Aorta (tissue), 5 donors: ENCODE results near the gene TULP4. TPM values are rescaled to one million over a fixed set of nuclear protein-coding genes. Genes with fewer than 3 reads are reported as not detected.
"Not testable (repeated sequence)": the region's sequence is repeated elsewhere in the genome, so short reads cannot be mapped to it uniquely, and the experiment has no call there.

Experiments used
- ATAC-seq: fragments of 200-7000 bp; cut with Tn5 transposase; one replicate; pipeline ENCODE4 v1.9.1; 2022; ENCODE audit warnings: moderate library complexity; ENCODE audit not compliant: low FRiP score
- DNase-seq, 2 donors: peaks; one replicate each; pipeline ENCODE4 v3.0.0-alpha.2; 2020
- H3K27ac ChIP-seq, 2 donors: one replicate each; pipeline ENCODE4 v1.5.1; 2013; ENCODE audit warnings: low read length in 2 of 2, mild to moderate bottlenecking in 2 of 2, moderate library complexity in 2 of 2, control low read depth in 1 of 2, inconsistent platforms in 1 of 2, low read depth in 1 of 2
- H3K27me3 ChIP-seq, 2 donors: one replicate each; pipeline ENCODE4 v1.6.1; 2013; ENCODE audit warnings: control low read depth in 1 of 2, low read length in 1 of 2, mild to moderate bottlenecking in 1 of 2, moderate library complexity in 1 of 2; ENCODE audit not compliant: insufficient read depth in 2 of 2, control insufficient read depth in 1 of 2
- H3K36me3 ChIP-seq, 2 donors: one replicate each; pipeline ENCODE4 v1.6.1; 2013; ENCODE audit warnings: control low read depth in 1 of 2, low read length in 1 of 2, mild to moderate bottlenecking in 1 of 2; ENCODE audit not compliant: insufficient read depth in 2 of 2, control insufficient read depth in 1 of 2
- H3K4me1 ChIP-seq, 2 donors: one replicate each; pipeline ENCODE4 v1.6.1; 2013; ENCODE audit warnings: low read length in 2 of 2, control low read depth in 1 of 2, mild to moderate bottlenecking in 1 of 2, moderate library complexity in 1 of 2; ENCODE audit not compliant: insufficient read depth in 2 of 2, control insufficient read depth in 1 of 2
- H3K4me3 ChIP-seq, 2 donors: one replicate each; pipeline ENCODE4 v1.5.1; 2013; ENCODE audit warnings: low read length in 2 of 2, control low read depth in 1 of 2, mild to moderate bottlenecking in 1 of 2
- H3K9me3 ChIP-seq: one replicate; pipeline ENCODE4 v1.6.1; 2013; ENCODE audit warnings: mild to moderate bottlenecking, low read length; ENCODE audit not compliant: control insufficient read depth
- WGBS, 2 donors: extraction: QIAGEN DNeasy Blood & Tissue Kit; methylation state at CpG; one replicate each; pipeline ENCODE4 v1.1.7; 2013; 5-methylcytosine and 5-hydroxymethylcytosine counted together
- intact Hi-C, 2 donors: fragments of 100-400 bp; cut with DNase I; formaldehyde crosslinking; loops; one replicate each; pipeline versions ENCODE4 v1.14.2 to v1.15.0; 2022
- polyA plus RNA-seq, 2 donors: library from polyadenylated mRNA; stranded (reverse); fragments of 200-250 nt; gene quantifications; one replicate each; pipeline ENCODE4 v1.2.3, GENCODE V29; 2013
- total RNA-seq, 2 donors: library from RNA; stranded (reverse); fragmentation: NEBNext Ultra II Directional; extraction: Animal tissue kit (Norgen Biotek cat#: 25700); gene quantifications; one replicate each; pipeline ENCODE4 v1.2.1, GENCODE V29; 2021
- donor health status: healthy with polysubstance abuse.
- donor health status: Bipolar disorder and iron deficiency.
- donor health status: DM: no; HTN: no; CAD: no.
- donor health status: DM: no; HTN: no; CAD: no.
- donor health status: DM: yes; HTN: yes; CAD: no.

Gene TULP4
- total and polyA plus RNA-seq, 4 donors = 2.4 to 86.1 (median 40.0) TPM

DNA sequence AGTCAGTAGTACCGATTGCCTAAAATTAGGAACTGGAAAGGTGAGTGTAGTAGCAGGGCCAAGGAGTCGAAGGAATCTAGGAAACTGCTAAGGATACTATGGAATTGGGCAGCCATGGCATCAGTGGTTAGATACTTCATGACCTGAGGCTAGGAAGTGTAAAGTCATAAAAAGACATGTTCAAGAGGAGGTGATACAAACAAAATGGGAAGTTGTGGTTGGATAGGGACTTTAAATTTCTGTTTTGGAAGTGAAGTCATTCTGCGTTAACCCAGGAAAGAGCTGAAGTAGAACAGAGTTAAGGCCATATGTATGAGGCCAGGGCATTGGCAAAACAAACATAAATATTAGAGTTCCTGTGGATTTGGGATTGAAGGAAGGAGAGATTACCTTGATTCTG lies 159.1 kb downstream of the TULP4 start:
- WGBS, 2 donors = 96 to 98% methylated on average over 3 of the region's 3 CpGs
- Histone ChIP-seq H3K4me3 (no peak overlapping the region), H3K4me1 (no peaks in the 10 kb centered on the region), H3K36me3 (no peaks in the 10 kb centered on the region), H3K9me3 (no peaks in the 10 kb centered on the region), H3K27ac (no peak overlapping the region), H3K27me3 (no peaks in the 10 kb centered on the region)
- intact Hi-C loops = no loop called here
- no peak for DNase-seq
- ATAC-seq = no peak

DNA sequence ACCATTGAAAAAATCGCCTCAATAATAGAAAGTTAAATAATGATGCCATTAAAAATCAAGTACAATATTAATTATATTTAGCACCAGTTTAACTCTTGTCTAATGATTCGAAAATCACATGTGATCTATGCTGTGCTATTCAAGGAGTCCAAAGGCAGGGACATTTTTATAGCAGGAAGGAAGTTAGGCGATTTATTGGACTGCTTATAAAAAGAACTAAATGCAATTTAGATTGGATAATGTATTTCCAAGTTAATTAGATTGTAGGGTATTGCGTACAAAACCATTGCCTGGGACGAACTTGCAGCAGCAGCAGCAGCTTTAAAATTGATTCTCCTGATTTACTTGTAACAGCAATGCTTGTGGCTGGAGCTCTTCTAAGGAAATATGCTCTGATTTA lies 160.2 kb downstream of the TULP4 start:
- no peaks in the 10 kb centered on the region for H3K27me3 ChIP-seq
- H3K4me3 ChIP-seq = no peak overlapping the region
- ATAC-seq (no peak), DNase-seq (no peak)
- H3K27ac ChIP-seq = no peak overlapping the region
- intact Hi-C loops = no loop called here
- no peaks in the 10 kb centered on the region for H3K4me1 ChIP-seq
- 74 to 85% methylated on average over 5 of the region's 5 CpGs for WGBS, 2 donors
- no peaks in the 10 kb centered on the region for H3K9me3 ChIP-seq
- no peaks in the 10 kb centered on the region for H3K36me3 ChIP-seq

DNA sequence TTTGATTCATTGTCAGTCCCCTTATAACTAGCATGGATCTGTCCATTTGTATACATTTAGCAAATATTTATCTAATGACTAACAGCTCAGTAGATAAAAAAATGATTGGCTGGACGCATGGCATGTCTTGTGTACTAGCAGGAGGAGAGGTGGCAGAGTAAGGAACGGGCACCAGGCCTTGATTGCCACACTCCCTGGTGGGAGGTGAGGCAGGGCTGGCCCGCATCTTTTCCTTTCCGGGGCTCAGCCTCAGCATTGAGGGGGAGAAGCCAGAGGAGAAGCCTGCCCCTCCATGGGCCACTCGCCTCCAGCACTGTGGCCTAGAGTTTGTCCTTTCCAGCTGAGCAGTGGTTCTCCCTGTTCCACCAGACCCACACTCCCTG lies 162.7 kb downstream of the TULP4 start:
- Histone ChIP-seq H3K36me3 (peaks cover 0 to 2% of the 10 kb centered on the region in 2 donors), H3K4me1 (no peaks in the 10 kb centered on the region), H3K9me3 (no peaks in the 10 kb centered on the region), H3K4me3 (no peak overlapping the region), H3K27ac (no peak overlapping the region), H3K27me3 (no peaks in the 10 kb centered on the region)
- ATAC-seq (no peak), DNase-seq (no peak)
- intact Hi-C loops = no loop called here
- WGBS, 2 donors = 65 to 66% methylated on average over 5 of the region's 5 CpGs

DNA sequence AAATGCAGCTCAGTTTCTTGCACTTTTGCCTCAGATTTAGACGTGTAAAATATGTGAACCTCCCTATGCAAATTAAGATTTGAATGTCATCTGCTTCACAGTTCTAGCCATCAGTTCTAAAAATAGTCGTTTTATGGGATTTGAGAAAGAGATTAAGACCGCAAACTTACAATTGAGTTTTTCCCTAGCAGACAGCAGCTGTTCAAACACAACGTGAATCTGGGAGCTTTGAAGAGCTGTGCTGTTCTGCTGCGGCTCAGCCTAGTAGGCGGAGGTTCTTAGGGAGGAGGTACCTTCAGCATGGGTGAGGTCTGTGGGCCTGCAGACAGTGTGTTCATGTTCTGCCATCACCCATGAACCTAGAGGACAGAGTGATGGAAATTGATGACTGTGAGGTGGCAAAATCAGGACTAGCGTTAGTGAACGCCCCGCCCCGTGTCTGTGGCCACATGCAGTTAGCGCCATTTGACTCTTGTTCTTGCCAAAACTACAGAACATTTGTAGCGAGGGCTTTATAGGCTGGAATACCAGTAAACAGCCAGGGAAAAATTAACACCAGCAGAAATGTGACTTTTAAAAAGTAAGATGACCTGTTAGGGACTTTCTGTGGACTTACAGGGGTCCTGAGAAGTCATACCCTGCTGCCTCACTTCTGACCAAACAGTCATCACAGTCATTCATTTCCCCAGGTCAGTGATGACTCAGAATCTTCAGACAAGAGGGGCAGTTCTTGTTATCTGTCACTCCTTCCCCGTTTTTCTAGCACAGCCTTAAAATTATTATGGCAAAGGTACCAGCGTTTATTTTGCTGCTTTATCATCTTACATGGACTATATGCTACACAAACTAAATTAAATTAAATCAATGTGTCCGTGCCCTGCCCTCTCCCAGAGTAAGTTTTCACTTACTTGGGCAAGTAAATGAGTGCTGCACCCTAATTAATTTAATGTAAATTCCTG lies 163.4 kb downstream of the TULP4 start:
- no peak overlapping the region for H3K27ac ChIP-seq
- no peak overlapping the region for H3K4me3 ChIP-seq
- no peaks in the 10 kb centered on the region for H3K27me3 ChIP-seq
- no peak for DNase-seq
- no peaks in the 10 kb centered on the region for H3K4me1 ChIP-seq
- peak; percentile 50 for ATAC-seq
- H3K9me3 ChIP-seq = no peaks in the 10 kb centered on the region
- 58 to 70% methylated on average over 15 of the region's 15 CpGs for WGBS, 2 donors
- H3K36me3 ChIP-seq = peaks cover 0 to 2% of the 10 kb centered on the region in 2 donors
- intact Hi-C loops = no loop called here

DNA sequence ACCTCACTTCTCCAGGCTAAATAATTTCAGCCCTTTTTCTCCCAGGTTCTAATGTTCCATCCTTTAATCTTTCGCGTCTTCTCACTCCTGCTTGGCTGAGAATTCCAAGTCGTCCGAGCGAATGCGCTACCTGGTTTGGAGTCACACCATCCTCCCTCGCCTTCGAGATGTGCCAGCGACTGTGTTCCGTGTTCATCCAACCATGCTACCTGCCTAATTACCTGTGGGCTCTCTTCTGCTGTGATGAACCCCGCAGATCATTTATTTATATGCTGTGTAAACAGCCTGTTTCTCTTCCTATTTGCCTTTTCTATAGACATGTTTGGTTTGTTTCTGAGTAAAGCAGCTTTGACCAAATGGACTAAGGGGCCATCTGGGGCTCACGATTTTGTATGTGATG lies 164.1 kb downstream of the TULP4 start:
- no peaks in the 10 kb centered on the region for H3K4me1 ChIP-seq
- WGBS, 2 donors = 95 to 96% methylated on average over 12 of the region's 12 CpGs
- H3K27me3 ChIP-seq = no peaks in the 10 kb centered on the region
- H3K4me3 ChIP-seq = no peak overlapping the region
- H3K36me3 ChIP-seq = peaks cover 0 to 5% of the 10 kb centered on the region in 2 donors
- no peaks in the 10 kb centered on the region for H3K9me3 ChIP-seq
- no peak overlapping the region for H3K27ac ChIP-seq
- no peak for DNase-seq
- intact Hi-C loops = no loop called here
- no peak for ATAC-seq

DNA sequence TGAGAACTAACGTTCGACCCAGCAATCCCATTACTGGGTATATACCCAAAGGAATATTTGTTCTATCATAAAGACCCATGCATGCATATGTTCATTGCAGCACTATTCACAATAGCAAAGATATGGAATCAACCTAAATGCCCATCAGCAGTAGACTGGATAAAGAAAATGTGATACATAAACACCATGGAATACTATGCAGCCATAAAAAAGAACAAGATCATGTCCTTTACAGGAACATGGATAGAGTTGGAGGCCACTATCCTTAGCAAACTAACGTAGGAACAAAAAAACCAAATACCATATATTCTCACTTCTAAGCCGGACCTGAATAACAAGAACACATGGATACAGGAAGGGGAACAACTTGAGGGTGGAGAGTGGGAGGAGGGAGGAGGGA lies 165.5 kb downstream of the TULP4 start:
- H3K9me3 ChIP-seq, H3K36me3 ChIP-seq, intact Hi-C loops, H3K27ac ChIP-seq, H3K27me3 ChIP-seq, DNase-seq, H3K4me1 ChIP-seq, H3K4me3 ChIP-seq, ATAC-seq: not testable (repeated sequence)
- WGBS, 2 donors = 98 to 99% methylated on average over 4 of the region's 4 CpGs

DNA sequence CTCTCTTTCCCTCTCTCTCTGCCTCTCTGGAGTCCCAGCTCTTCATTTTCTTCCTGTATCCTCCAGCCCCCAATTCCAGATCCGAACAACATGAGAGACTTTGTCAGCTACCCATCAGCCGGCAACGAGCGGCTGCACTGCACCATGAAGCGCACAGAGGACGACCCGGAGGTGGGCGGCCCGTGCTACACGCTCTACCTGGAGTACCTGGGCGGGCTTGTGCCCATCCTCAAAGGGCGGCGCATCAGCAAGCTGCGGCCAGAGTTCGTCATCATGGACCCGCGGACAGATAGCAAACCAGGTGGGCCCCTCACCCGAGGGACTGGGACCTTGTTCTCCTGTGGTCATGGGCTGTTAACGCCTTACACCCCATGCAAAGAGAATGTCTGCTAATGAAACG lies 168.7 kb downstream of the TULP4 start:
- ATAC-seq = no peak
- H3K4me1 ChIP-seq = no peaks in the 10 kb centered on the region
- DNase-seq = no peak
- H3K27me3 ChIP-seq = no peaks in the 10 kb centered on the region
- no peak overlapping the region for H3K27ac ChIP-seq
- intact Hi-C loops = no loop called here
- H3K4me3 ChIP-seq = no peak overlapping the region
- no peaks in the 10 kb centered on the region for H3K9me3 ChIP-seq
- peaks cover 0 to 9% of the 10 kb centered on the region in 2 donors for H3K36me3 ChIP-seq
- 95% methylated on average over 20 of the region's 20 CpGs for WGBS, 2 donors

DNA sequence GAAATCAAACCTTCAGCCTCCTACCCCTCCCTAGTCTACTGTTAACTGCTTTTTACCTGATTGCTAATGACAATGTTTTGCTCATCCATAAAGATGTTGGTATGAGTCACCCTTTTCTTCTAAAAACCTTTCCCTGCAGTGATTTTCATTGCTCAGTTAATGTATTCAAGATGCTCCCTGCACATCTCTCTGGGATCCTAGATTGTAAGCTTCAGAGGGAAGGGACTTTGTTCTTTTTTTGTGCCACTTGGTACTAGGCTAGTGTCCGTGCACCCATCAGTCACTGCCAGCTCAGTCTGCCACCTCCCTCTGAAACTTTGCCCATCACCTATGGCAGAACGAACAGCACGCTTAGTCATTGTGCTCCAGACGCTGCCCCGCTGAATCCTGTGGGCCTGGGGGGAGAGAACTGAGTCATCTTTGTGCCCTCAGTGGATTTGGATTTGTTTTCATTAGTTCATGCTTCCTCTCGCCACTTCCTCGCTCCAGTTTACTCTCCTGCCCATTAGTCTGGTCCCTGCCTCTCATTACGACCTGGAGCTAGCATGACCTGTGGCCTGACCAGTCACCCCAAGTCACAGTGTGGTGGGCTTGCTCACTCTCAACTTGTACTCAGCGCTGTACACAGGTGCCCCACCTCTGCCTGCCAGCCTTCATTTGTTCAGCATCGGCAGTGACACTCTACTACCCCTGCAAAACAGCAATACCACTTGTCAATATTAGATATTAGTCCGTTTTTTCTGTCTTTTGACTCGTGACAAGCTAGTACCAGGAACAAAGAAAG lies 169.6 kb downstream of the TULP4 start:
- intact Hi-C loops = no loop called here
- H3K4me3 ChIP-seq = no peak overlapping the region
- H3K4me1 ChIP-seq = no peaks in the 10 kb centered on the region
- DNase-seq = no peak
- 78 to 83% methylated on average over 12 of the region's 12 CpGs for WGBS, 2 donors
- no peak for ATAC-seq
- H3K9me3 ChIP-seq = no peaks in the 10 kb centered on the region
- H3K36me3 ChIP-seq = peaks cover 0 to 9% of the 10 kb centered on the region in 2 donors
- no peaks in the 10 kb centered on the region for H3K27me3 ChIP-seq
- no peak overlapping the region for H3K27ac ChIP-seq
